Stimulated activated CD4-positive, alpha-beta T cell treated with anti-CD3 and anti-CD28 coated beads, TNF-alpha, amount 100 ng/mL, for 4 hours (primary cell): ENCODE data around the gene APOE.

ENCODE experiments used
- DNase-seq, 3 experiments: peaks; one replicate each; pipeline ENCODE4 v3.0.0-alpha.2; 2020; ENCODE audit warnings: low read depth in 3 of 3

The APOE gene

GRCh38 chr19:44951179-44952159, 45.9 kb downstream of the APOE start:
- peak in 1 of 3 experiments; percentile 49 for DNase-seq

GRCh38 chr19:44954278-44954648, 48.7 kb downstream of the APOE start:
- DNase-seq, result no peak

GRCh38 chr19:44954649-44955504, 49.3 kb downstream of the APOE start, which contains the start of gene CLPTM1:
TSS of gene CLPTM1 (plus strand) at chr19:44955380. CDS start at chr19:44955396, 16 bp downstream.
- DNase-seq, result peak; percentile 94 to 96 (median 95)

- DNase-seq, result no peak
Measured at GRCh38 chr19:44955505-44956439, 50.2 kb downstream of the APOE start.

- no peak for DNase-seq
Measured at GRCh38 chr19:44957526-44957925, 51.9 kb downstream of the APOE start.

- DNase-seq, result no peak
Measured at GRCh38 chr19:44958090-44958489, 52.5 kb downstream of the APOE start.
